HUES48 (cell line): ENCODE data around the gene DMBT1.

ENCODE experiments used
- H3K27ac ChIP-seq: one replicate; pipeline ENCODE4 v1.7.0; 2013; ENCODE audit warnings: low read depth, low read length, inconsistent platforms
- H3K27me3 ChIP-seq: 2 replicates; pipeline ENCODE4 v1.6.1; 2013; ENCODE audit warnings: mild to moderate bottlenecking, low read length; ENCODE audit not compliant: control insufficient read depth, insufficient read depth
- H3K36me3 ChIP-seq: 2 replicates; pipeline ENCODE4 v1.6.1; 2013; ENCODE audit warnings: low read length; ENCODE audit not compliant: control insufficient read depth, insufficient read depth
- H3K4me1 ChIP-seq: 2 replicates; pipeline ENCODE4 v1.6.1; 2013; ENCODE audit warnings: mild to moderate bottlenecking, low read length; ENCODE audit not compliant: control insufficient read depth, insufficient read depth
- H3K4me3 ChIP-seq: 2 replicates; pipeline ENCODE4 v1.5.1; 2013; ENCODE audit warnings: mild to moderate bottlenecking, low read depth, low read length
- H3K9ac ChIP-seq: 2 replicates; pipeline ENCODE4 v1.6.1; 2013; ENCODE audit warnings: mild to moderate bottlenecking, low read depth, low read length, moderate library complexity
- H3K9me3 ChIP-seq: 2 replicates; pipeline ENCODE4 v1.6.1; 2013; ENCODE audit warnings: low read length; ENCODE audit not compliant: control insufficient read depth, insufficient read depth

The DMBT1 gene

GRCh38 chr10:122561792-122562191, 1.2 kb downstream of the DMBT1 start:
- Histone ChIP-seq H3K9me3 (no peaks in the 10 kb centered on the region), H3K27me3 (peaks cover 5% of the 10 kb centered on the region; the same call in 1 of the 2 replicates), H3K4me3 (no peak overlapping the region), H3K36me3 (no peaks in the 10 kb centered on the region), H3K27ac (no peak overlapping the region), H3K9ac (no peak overlapping the region), H3K4me1 (peaks cover 5% of the 10 kb centered on the region; the same call in 1 of the 2 replicates)

- Histone ChIP-seq H3K36me3 (no peaks in the 10 kb centered on the region), H3K27ac (no peak overlapping the region)
Measured at GRCh38 chr10:122564980-122565379, 4.4 kb downstream of the DMBT1 start.

GRCh38 chr10:122565766-122566206, 5.2 kb downstream of the DMBT1 start:
- Histone ChIP-seq H3K4me1 (no peaks in the 10 kb centered on the region), H3K9me3 (no peaks in the 10 kb centered on the region), H3K9ac (no peak overlapping the region), H3K27me3 (no peaks in the 10 kb centered on the region), H3K4me3 (no peak overlapping the region), H3K27ac (no peak overlapping the region), H3K36me3 (no peaks in the 10 kb centered on the region)

More at GRCh38 chr10:122564980-122565379, 4.4 kb downstream of the DMBT1 start:
- H3K9me3 ChIP-seq, result no peaks in the 10 kb centered on the region
- H3K27me3 ChIP-seq, result no peaks in the 10 kb centered on the region
- H3K4me3 ChIP-seq, result no peak overlapping the region
- H3K9ac ChIP-seq, result no peak overlapping the region
- no peaks in the 10 kb centered on the region for H3K4me1 ChIP-seq

- H3K9me3 ChIP-seq, result no peaks in the 10 kb centered on the region; the same call in 1 of the 2 replicates
- H3K27ac ChIP-seq, result no peak overlapping the region
- H3K27me3 ChIP-seq, result no peaks in the 10 kb centered on the region
- H3K9ac ChIP-seq, result no peak overlapping the region
- no peak overlapping the region for H3K4me3 ChIP-seq
- no peaks in the 10 kb centered on the region for H3K4me1 ChIP-seq
- H3K36me3 ChIP-seq, result no peaks in the 10 kb centered on the region
Measured at GRCh38 chr10:122566632-122567031, 6.1 kb downstream of the DMBT1 start.

- Histone ChIP-seq H3K9me3 (no peaks in the 10 kb centered on the region; the same call in 1 of the 2 replicates), H3K4me3 (no peak overlapping the region), H3K27me3 (no peaks in the 10 kb centered on the region), H3K36me3 (no peaks in the 10 kb centered on the region), H3K27ac (no peak overlapping the region), H3K4me1 (no peaks in the 10 kb centered on the region), H3K9ac (no peak overlapping the region)
Measured at GRCh38 chr10:122567056-122567660, 6.6 kb downstream of the DMBT1 start.

GRCh38 chr10:122568551-122568950, 8.0 kb downstream of the DMBT1 start:
- Histone ChIP-seq H3K27ac (no peak overlapping the region), H3K9ac (no peak overlapping the region), H3K27me3 (no peaks in the 10 kb centered on the region), H3K4me1 (no peaks in the 10 kb centered on the region), H3K4me3 (no peak overlapping the region), H3K36me3 (no peaks in the 10 kb centered on the region), H3K9me3 (no peaks in the 10 kb centered on the region; the same call in 1 of the 2 replicates)

GRCh38 chr10:122570920-122571319, 10.4 kb downstream of the DMBT1 start:
- Histone ChIP-seq H3K27me3 (no peaks in the 10 kb centered on the region), H3K4me3 (no peak overlapping the region), H3K27ac (no peak overlapping the region), H3K9me3 (peaks cover 3% of the 10 kb centered on the region), H3K36me3 (no peaks in the 10 kb centered on the region), H3K4me1 (no peaks in the 10 kb centered on the region), H3K9ac (no peak overlapping the region)

GRCh38 chr10:122571892-122572291, 11.3 kb downstream of the DMBT1 start:
- no peaks in the 10 kb centered on the region for H3K27me3 ChIP-seq
- H3K9ac ChIP-seq, result no peak overlapping the region
- peaks cover 3% of the 10 kb centered on the region for H3K9me3 ChIP-seq
- no peak overlapping the region for H3K27ac ChIP-seq
- H3K36me3 ChIP-seq, result no peaks in the 10 kb centered on the region
- H3K4me3 ChIP-seq, result no peak overlapping the region
- H3K4me1 ChIP-seq, result no peaks in the 10 kb centered on the region

- Histone ChIP-seq H3K9me3 (peaks cover 3% of the 10 kb centered on the region), H3K4me3 (no peak overlapping the region)
Measured at GRCh38 chr10:122575776-122576175, 15.2 kb downstream of the DMBT1 start.

GRCh38 chr10:122576291-122576690, 15.7 kb downstream of the DMBT1 start:
- H3K36me3 ChIP-seq, result no peaks in the 10 kb centered on the region
- H3K4me3 ChIP-seq, result no peak overlapping the region
- H3K4me1 ChIP-seq, result no peaks in the 10 kb centered on the region
- no peak overlapping the region for H3K9ac ChIP-seq
- no peak overlapping the region for H3K27ac ChIP-seq
- peaks cover 3% of the 10 kb centered on the region for H3K9me3 ChIP-seq
- H3K27me3 ChIP-seq, result no peaks in the 10 kb centered on the region

More at GRCh38 chr10:122575776-122576175, 15.2 kb downstream of the DMBT1 start:
- Histone ChIP-seq H3K9ac (no peak overlapping the region), H3K27ac (no peak overlapping the region), H3K36me3 (no peaks in the 10 kb centered on the region), H3K27me3 (no peaks in the 10 kb centered on the region), H3K4me1 (no peaks in the 10 kb centered on the region)

GRCh38 chr10:122577311-122577885, 16.8 kb downstream of the DMBT1 start:
- Histone ChIP-seq H3K36me3 (no peaks in the 10 kb centered on the region), H3K27me3 (no peaks in the 10 kb centered on the region), H3K4me3 (no peak overlapping the region), H3K9me3 (peaks cover 3% of the 10 kb centered on the region), H3K9ac (no peak overlapping the region), H3K27ac (no peak overlapping the region), H3K4me1 (no peaks in the 10 kb centered on the region)
